ENCODE measurements around the gene POLD4.

Gene POLD4

DNA sequence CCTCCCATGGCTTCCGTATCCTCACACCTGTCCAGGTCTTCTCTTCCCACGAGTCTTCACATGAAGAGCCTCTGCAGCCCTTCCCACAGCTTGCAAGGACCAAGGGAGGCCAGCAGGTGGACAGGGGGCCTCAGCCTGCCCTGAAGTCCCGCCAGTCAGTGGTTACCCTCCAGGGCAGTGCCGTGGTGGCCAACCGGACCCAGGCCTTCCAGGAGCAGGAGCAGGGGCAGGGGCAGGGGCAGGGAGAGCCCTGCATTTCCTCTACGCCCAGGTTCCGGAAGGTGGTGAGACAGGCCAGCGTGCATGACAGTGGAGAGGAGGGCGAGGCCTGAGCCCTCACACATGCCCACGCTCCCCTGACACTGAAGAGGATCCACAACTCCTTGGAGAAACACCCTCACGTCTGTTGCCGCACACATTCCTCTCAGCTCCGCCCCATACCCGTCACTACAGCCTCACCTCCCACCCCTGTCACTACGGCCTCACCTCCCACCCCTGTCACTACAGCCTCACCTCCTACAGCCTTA lies 41.7 kb downstream of the POLD4 start:
- DNase-seq (ENCODE audit: extremely low spot score) = no peak
- TF ChIP-seq FOXM1 (IDR thresholded peaks at IDR 0.05; ENCODE audit: borderline replicate concordance) (no peak), TARDBP (IDR thresholded peaks at IDR 0.05) (no peak), NFRKB (IDR thresholded peaks at IDR 0.05) (no peak), CTBP1 (IDR thresholded peaks at IDR 0.05; ENCODE audit: borderline replicate concordance) (no peak), SP1 (IDR thresholded peaks at IDR 0.05) (no peak), SUZ12 (IDR thresholded peaks at IDR 0.05) (no peak), FOXA1 (IDR thresholded peaks at IDR 0.05) (no peak), ELF4 (IDR thresholded peaks at IDR 0.05) (no peak), FOXK2 (IDR thresholded peaks at IDR 0.05) (no peak), L3MBTL2 (conservative IDR thresholded peaks at IDR 0.05) (no peak), HDGF (IDR thresholded peaks at IDR 0.05; ENCODE audit: borderline replicate concordance) (no peak)
- TF ChIP-seq, protein P1, sequence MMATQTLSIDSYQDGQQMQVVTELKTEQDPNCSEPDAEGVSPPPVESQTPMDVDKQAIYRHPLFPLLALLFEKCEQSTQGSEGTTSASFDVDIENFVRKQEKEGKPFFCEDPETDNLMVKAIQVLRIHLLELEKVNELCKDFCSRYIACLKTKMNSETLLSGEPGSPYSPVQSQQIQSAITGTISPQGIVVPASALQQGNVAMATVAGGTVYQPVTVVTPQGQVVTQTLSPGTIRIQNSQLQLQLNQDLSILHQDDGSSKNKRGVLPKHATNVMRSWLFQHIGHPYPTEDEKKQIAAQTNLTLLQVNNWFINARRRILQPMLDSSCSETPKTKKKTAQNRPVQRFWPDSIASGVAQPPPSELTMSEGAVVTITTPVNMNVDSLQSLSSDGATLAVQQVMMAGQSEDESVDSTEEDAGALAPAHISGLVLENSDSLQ (IDR thresholded peaks at IDR 0.05) = no peak
- ChIA-PET POLR2A (interaction anchor here (0.9 kb wide), 1 partner anchor 45 kb away, joined by 3 read pairs; the partner anchor contains the start of gene GRK2), CTCF (no interaction called here)

DNA sequence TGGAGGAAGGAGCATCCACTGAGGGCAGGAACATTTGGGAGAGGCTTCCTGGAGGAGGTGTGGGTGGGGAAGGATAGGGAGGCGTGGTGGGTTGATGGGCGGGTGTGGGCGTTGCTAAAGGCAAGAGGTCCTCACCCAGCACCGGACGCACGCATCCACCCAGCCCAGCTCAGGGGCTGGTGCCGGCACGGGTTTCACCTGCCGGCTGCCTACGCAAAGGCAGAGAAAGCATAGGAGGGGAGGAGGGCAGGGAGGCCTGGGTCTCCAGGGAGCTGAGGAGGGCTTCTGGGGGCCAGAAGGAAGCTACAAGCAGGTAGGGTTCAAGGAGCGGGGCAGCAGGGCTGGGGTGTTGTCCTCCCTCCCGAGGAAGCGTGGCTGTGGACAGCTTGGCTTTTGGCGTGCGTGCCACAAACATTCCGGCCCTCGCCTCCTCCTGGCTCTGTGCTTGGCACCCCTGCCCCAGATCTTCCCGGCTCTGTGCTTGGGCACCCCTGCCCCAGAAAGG lies 42.2 kb downstream of the POLD4 start:
- CTCF ChIA-PET = no interaction called here
- DNase-seq (ENCODE audit: extremely low spot score) = no peak
- POLR2A ChIA-PET = interaction anchor here (0.9 kb wide), 1 partner anchor 45 kb away, joined by 3 read pairs; the partner anchor contains the start of gene GRK2
- TF ChIP-seq, protein P1 (IDR thresholded peaks at IDR 0.05) = no peak
- TF ChIP-seq CTBP1 (IDR thresholded peaks at IDR 0.05; ENCODE audit: borderline replicate concordance) (no peak), FOXK2 (IDR thresholded peaks at IDR 0.05) (no peak), HDGF (IDR thresholded peaks at IDR 0.05; ENCODE audit: borderline replicate concordance) (no peak), NFRKB (IDR thresholded peaks at IDR 0.05) (no peak)

DNA sequence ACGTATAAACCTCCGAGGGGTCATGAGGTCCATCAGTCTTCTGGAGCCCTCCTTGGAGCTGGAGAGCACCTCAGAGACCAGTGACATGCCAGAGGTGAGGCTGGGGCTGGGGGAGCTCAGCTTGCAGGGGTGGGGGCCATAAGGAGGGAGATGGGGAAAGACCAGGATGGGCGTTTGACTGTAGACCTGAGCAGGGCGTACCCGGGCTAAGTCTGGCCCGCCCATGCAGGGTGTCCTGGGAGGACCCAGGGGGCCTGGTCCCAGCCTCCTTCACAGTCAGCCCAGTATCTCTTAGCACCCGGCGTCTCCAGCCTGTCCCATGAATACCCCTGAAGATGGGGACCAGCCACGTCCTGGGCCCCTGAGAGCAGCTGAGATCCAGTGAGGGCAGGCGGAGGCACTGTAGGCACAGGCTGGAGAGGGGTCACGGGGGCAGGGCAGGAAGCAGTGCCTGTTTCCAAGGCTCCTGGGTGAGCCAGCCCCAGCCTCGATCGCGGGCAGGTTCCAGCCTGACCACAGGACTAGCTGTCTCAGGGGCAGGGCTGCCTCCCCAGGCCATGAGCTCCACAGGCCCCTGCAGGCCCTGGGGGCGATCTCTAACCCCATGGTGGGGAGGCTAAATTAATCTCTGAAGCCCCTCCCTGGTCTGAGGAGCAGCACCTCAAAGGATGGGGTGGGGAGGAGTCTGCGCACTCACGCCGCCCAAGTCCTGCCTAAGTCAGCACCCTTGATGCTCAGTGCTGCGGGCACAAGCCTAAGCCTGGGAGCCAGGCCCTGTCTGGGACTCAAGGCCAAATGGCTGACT lies 42.9 kb downstream of the POLD4 start:
- DNase-seq (ENCODE audit: extremely low spot score) = no peak
- POLR2A ChIA-PET = interaction anchor here (0.7 to 0.9 kb wide), 2 partner anchors 22 to 44 kb away, joined by 3 read pairs; partner anchors contain the start of gene GRK2
- CTCF ChIA-PET = interaction anchor here (0.5 kb wide), 1 partner anchor 33 kb away, joined by 3 read pairs; no protein-coding TSS in a partner anchor
- TF ChIP-seq SP1 (IDR thresholded peaks at IDR 0.05) (no peak), TARDBP (IDR thresholded peaks at IDR 0.05) (no peak), NFRKB (IDR thresholded peaks at IDR 0.05) (no peak), ELF4 (IDR thresholded peaks at IDR 0.05) (no peak), L3MBTL2 (conservative IDR thresholded peaks at IDR 0.05) (no peak), FOXA1 (IDR thresholded peaks at IDR 0.05) (no peak), BHLHE40 (IDR thresholded peaks at IDR 0.05; ENCODE audit: borderline replicate concordance) (no peak)

DNA sequence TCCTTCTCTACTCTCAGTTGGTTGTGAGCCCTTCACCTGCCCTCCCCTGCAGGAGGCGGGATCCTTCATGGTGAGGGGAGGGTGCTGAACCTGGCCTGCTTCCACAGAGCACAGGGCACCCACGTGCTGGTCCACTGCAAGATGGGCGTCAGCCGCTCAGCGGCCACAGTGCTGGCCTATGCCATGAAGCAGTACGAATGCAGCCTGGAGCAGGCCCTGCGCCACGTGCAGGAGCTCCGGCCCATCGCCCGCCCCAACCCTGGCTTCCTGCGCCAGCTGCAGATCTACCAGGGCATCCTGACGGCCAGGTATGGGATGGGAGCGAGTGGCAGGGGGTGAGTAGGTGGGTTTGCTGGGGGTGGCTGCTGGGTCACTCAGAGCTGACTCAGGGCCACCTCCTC lies 43.7 kb downstream of the POLD4 start:
- TF ChIP-seq NFRKB (IDR thresholded peaks at IDR 0.05) (no peak), SP1 (IDR thresholded peaks at IDR 0.05) (no peak), ZNF384 (IDR thresholded peaks at IDR 0.05) (no peak)
- CTCF ChIA-PET = interaction anchor here (0.6 kb wide), 1 partner anchor 286 kb away, joined by 5 read pairs; no protein-coding TSS in a partner anchor
- DNase-seq (ENCODE audit: extremely low spot score) = no peak
- POLR2A ChIA-PET = no interaction called here

DNA sequence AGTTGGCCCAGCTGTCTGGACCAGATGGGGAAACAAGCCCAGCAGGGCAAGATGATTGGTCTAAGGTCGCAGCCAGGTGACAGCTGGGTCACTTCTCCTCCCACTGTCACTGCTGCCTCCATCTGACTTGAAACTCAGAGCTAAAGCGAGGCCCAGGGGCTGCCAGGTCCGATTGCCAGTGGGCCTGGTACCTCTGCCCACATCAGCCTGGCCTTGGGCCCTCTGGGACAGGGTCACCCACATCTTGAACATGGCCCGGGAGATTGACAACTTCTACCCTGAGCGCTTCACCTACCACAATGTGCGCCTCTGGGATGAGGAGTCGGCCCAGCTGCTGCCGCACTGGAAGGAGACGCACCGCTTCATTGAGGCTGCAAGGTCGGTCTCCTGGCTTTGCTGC lies 44.2 kb downstream of the POLD4 start:
- TF ChIP-seq FOXA1 (IDR thresholded peaks at IDR 0.05) = no peak
- no peak for TF ChIP-seq NFRKB (IDR thresholded peaks at IDR 0.05)
- no peak for TF ChIP-seq TARDBP (IDR thresholded peaks at IDR 0.05)
- no peak for TF ChIP-seq SUZ12 (IDR thresholded peaks at IDR 0.05)
- TF ChIP-seq FOXK2 (IDR thresholded peaks at IDR 0.05) = no peak
- no peak for TF ChIP-seq ELF4 (IDR thresholded peaks at IDR 0.05)
- no peak for TF ChIP-seq L3MBTL2 (conservative IDR thresholded peaks at IDR 0.05)
- no peak for TF ChIP-seq CTBP1 (IDR thresholded peaks at IDR 0.05; ENCODE audit: borderline replicate concordance)
- TF ChIP-seq, protein P1 (IDR thresholded peaks at IDR 0.05) = no peak
- TF ChIP-seq BHLHE40 (IDR thresholded peaks at IDR 0.05; ENCODE audit: borderline replicate concordance) = no peak
- no peak for TF ChIP-seq HDGF (IDR thresholded peaks at IDR 0.05; ENCODE audit: borderline replicate concordance)
- ChIA-PET CTCF (interaction anchor here (0.6 kb wide), 1 partner anchor 286 kb away, joined by 5 read pairs; no protein-coding TSS in a partner anchor), POLR2A (interaction anchor here (2.0 kb wide), 1 partner anchor 9 kb away, joined by 6 read pairs; no protein-coding TSS in a partner anchor)
- DNase-seq (ENCODE audit: extremely low spot score) = no peak

DNA sequence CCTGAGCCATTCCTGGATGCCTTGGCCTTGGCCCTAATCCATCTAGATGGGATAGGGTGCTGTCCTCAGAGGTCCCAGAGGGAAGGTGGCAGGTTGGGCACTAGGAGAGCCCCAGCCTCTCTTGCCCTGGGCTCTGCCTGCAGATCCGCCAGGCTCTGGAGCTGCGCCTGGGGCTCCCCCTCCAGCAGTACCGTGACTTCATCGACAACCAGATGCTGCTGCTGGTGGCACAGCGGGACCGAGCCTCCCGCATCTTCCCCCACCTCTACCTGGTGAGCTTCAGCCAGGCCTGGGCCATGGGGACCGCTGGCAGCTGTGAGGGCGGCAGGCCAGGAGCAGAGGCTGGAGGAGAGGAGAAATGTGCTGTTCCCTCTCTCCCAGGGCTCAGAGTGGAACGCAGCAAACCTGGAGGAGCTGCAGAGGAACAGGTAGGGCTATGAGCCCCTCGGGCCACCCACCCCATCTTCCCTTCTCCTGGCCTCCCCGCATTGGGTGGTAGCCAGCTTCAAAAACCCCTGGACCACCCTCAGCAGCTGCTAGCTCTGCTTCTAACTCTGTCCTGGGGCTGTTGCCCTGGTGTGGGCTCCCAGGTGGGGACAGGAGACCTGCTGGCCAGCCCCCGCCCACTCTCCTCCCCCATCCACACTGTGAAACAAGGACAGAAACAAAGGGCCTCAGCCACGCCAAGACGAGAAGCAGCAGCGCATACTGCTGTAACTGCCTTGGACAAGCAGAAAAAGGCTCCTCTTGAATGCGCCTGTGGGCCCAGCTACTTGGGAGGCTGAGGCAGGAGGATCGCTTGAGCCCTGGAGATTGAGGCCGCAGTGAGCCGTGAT lies 45.1 kb downstream of the POLD4 start:
- ChIA-PET POLR2A (interaction anchor here (1.3 to 2.0 kb wide), 2 partner anchors 9 to 42 kb away, joined by 3 to 6 read pairs; partner anchors contain the start of gene GRK2), CTCF (no interaction called here)
- DNase-seq (ENCODE audit: extremely low spot score) = no peak
- TF ChIP-seq CTBP1 (IDR thresholded peaks at IDR 0.05; ENCODE audit: borderline replicate concordance) = no peak
- no peak for TF ChIP-seq ZNF384 (IDR thresholded peaks at IDR 0.05)
- no peak for TF ChIP-seq SP1 (IDR thresholded peaks at IDR 0.05)
- no peak for TF ChIP-seq FOXK2 (IDR thresholded peaks at IDR 0.05)
- TF ChIP-seq FOXA1 (IDR thresholded peaks at IDR 0.05) = no peak
- TF ChIP-seq BHLHE40 (IDR thresholded peaks at IDR 0.05; ENCODE audit: borderline replicate concordance) = no peak
- no peak for TF ChIP-seq SUZ12 (IDR thresholded peaks at IDR 0.05)
- no peak for TF ChIP-seq HDGF (IDR thresholded peaks at IDR 0.05; ENCODE audit: borderline replicate concordance)
- TF ChIP-seq, protein P1 (IDR thresholded peaks at IDR 0.05) = no peak
- TF ChIP-seq TARDBP (IDR thresholded peaks at IDR 0.05) = no peak
- no peak for TF ChIP-seq ELF4 (IDR thresholded peaks at IDR 0.05)
- TF ChIP-seq LEF1 (IDR thresholded peaks at IDR 0.05; ENCODE audit: borderline replicate concordance) = no peak
- no peak for TF ChIP-seq FOXM1 (IDR thresholded peaks at IDR 0.05; ENCODE audit: borderline replicate concordance)
- TF ChIP-seq ARNT (IDR thresholded peaks at IDR 0.05) = no peak
- no peak for TF ChIP-seq NFRKB (IDR thresholded peaks at IDR 0.05)
- TF ChIP-seq L3MBTL2 (conservative IDR thresholded peaks at IDR 0.05) = no peak

Data from HEK293T (cell line).